ENCODE results near the gene CAMTA1.

The CAMTA1 gene

GRCh38 chr1:7721940-7722669 lies 936.9 kb downstream of the CAMTA1 start:
- no peak for DNase-seq (ENCODE audit: low read depth in 2 of 2)

GRCh38 chr1:7722670-7723012 lies 937.4 kb downstream of the CAMTA1 start:
- DNase-seq (ENCODE audit: low read depth in 2 of 2), result no peak

- DNase-seq (ENCODE audit: low read depth in 2 of 2), result no peak
Observed at GRCh38 chr1:7726623-7727022, 941.4 kb downstream of the CAMTA1 start.

GRCh38 chr1:7727809-7728471 lies 942.7 kb downstream of the CAMTA1 start:
- no peak for DNase-seq (ENCODE audit: low read depth in 2 of 2)

- no peak for DNase-seq (ENCODE audit: low read depth in 2 of 2)
Observed at GRCh38 chr1:7729761-7730160, 944.5 kb downstream of the CAMTA1 start.

GRCh38 chr1:7732331-7732730 lies 947.1 kb downstream of the CAMTA1 start:
- no peak for DNase-seq (ENCODE audit: low read depth in 2 of 2)

- no peak for DNase-seq (ENCODE audit: low read depth in 2 of 2)
Observed at GRCh38 chr1:7733276-7733675, 948.0 kb downstream of the CAMTA1 start.

GRCh38 chr1:7738044-7738443 lies 952.8 kb downstream of the CAMTA1 start:
- no peak for DNase-seq (ENCODE audit: low read depth in 2 of 2)

- no peak for DNase-seq (ENCODE audit: low read depth in 2 of 2)
Observed at GRCh38 chr1:7743346-7743745, 958.1 kb downstream of the CAMTA1 start.

- DNase-seq (ENCODE audit: low read depth in 2 of 2), result no peak
Observed at GRCh38 chr1:7744882-7745281, 959.6 kb downstream of the CAMTA1 start.

- DNase-seq (ENCODE audit: low read depth in 2 of 2), result no peak
Observed at GRCh38 chr1:7745783-7746182, 960.5 kb downstream of the CAMTA1 start.

GRCh38 chr1:7747605-7748004 lies 962.4 kb downstream of the CAMTA1 start:
- DNase-seq (ENCODE audit: low read depth in 2 of 2), result no peak

GRCh38 chr1:7749126-7749525 lies 963.9 kb downstream of the CAMTA1 start:
- no peak for DNase-seq (ENCODE audit: low read depth in 2 of 2)

- DNase-seq (ENCODE audit: low read depth in 2 of 2), result no peak
Observed at GRCh38 chr1:7751174-7751573, 965.9 kb downstream of the CAMTA1 start.

- DNase-seq (ENCODE audit: low read depth in 2 of 2), result peak; percentile 13 to 20
Observed at GRCh38 chr1:7752512-7753417, 967.5 kb downstream of the CAMTA1 start.

GRCh38 chr1:7753641-7754040 lies 968.4 kb downstream of the CAMTA1 start:
- DNase-seq (ENCODE audit: low read depth in 2 of 2), result no peak

GRCh38 chr1:7754234-7754633 lies 969.0 kb downstream of the CAMTA1 start:
- DNase-seq (ENCODE audit: low read depth in 2 of 2), result no peak

- DNase-seq (ENCODE audit: low read depth in 2 of 2), result no peak
Observed at GRCh38 chr1:7755448-7755847, 970.2 kb downstream of the CAMTA1 start.

- no peak for DNase-seq (ENCODE audit: low read depth in 2 of 2)
Observed at GRCh38 chr1:7760245-7760644, 975.0 kb downstream of the CAMTA1 start.

GRCh38 chr1:7761103-7761502 lies 975.8 kb downstream of the CAMTA1 start:
- no peak for DNase-seq (ENCODE audit: low read depth in 2 of 2)

- DNase-seq (ENCODE audit: low read depth in 2 of 2), result no peak
Observed at GRCh38 chr1:7767176-7767575, 981.9 kb downstream of the CAMTA1 start.

GRCh38 chr1:7768583-7768982 lies 983.3 kb downstream of the CAMTA1 start:
- DNase-seq (ENCODE audit: low read depth in 2 of 2), result no peak

Measured in activated CD4-positive, alpha-beta T cell treated with anti-CD3 and anti-CD28 coated beads for 24 hours (primary cell).